Osteoblast (primary cell): ENCODE results near the gene RPP25. TPM values are rescaled to one million over a fixed set of nuclear protein-coding genes. Genes with fewer than 3 reads are reported as not detected.

Experiments
- DNase-seq: peaks from one replicate; pipeline ENCODE4 v3.0.0; 2011; ENCODE audit warnings: low spot score, mixed read lengths; ENCODE audit not compliant: insufficient read length; ENCODE audit errors: missing footprints
- H2AFZ ChIP-seq: 2 replicates; pipeline ENCODE4 v1.6.0; 2011; ENCODE audit warnings: mild to moderate bottlenecking, low read length
- H3K27ac ChIP-seq: 2 replicates; pipeline ENCODE4 v1.5.1; 2011; ENCODE audit warnings: mild to moderate bottlenecking, low read depth, low read length, moderate library complexity
- H3K27me3 ChIP-seq: 2 replicates; pipeline ENCODE4 v1.6.0; 2012; ENCODE audit warnings: mild to moderate bottlenecking, control low read depth, inconsistent platforms, low read length, moderate library complexity; ENCODE audit not compliant: insufficient read depth
- H3K36me3 ChIP-seq: 2 replicates; pipeline ENCODE4 v1.5.1; 2011; ENCODE audit warnings: mild to moderate bottlenecking, low read length, control low read depth, moderate library complexity; ENCODE audit not compliant: insufficient read depth
- H3K4me1 ChIP-seq: 2 replicates; pipeline ENCODE4 v1.5.1; 2011; ENCODE audit warnings: mild to moderate bottlenecking, low read length, control low read depth, moderate library complexity; ENCODE audit not compliant: insufficient read depth
- H3K4me2 ChIP-seq: 2 replicates; pipeline ENCODE4 v1.6.0; 2011; ENCODE audit warnings: mild to moderate bottlenecking, low read length; ENCODE audit not compliant: insufficient read depth
- H3K4me3 ChIP-seq: fragments of 200-600 bp; sonication (generic); 3 replicates; pipeline ENCODE4 v1.5.1; 2012; ENCODE audit warnings: mild to moderate bottlenecking, low read length, inconsistent platforms; ENCODE audit not compliant: insufficient read depth
- H3K79me2 ChIP-seq: 2 replicates; pipeline ENCODE4 v1.6.0; 2012; ENCODE audit warnings: mild to moderate bottlenecking, low read length, control low read depth, inconsistent platforms; ENCODE audit not compliant: insufficient read depth
- H3K9me3 ChIP-seq: 2 replicates; pipeline ENCODE4 v1.5.1; 2011; ENCODE audit warnings: low read depth, low read length, control low read depth
- H4K20me1 ChIP-seq: 2 replicates; pipeline ENCODE4 v1.6.0; 2012; ENCODE audit warnings: mild to moderate bottlenecking, low read length, control low read depth; ENCODE audit not compliant: insufficient read depth
- total RNA-seq: library from RNA; depleted of rRNA; stranded (reverse); fragments of >200 nt; gene quantifications from 2 replicates; pipeline ENCODE4 v1.2.3, GENCODE V29; 2012
- TF ChIP-seq, protein P1 (sequence below): IDR thresholded peaks from 2 replicates; pipeline ENCODE4 v1.5.1; 2011; ENCODE audit warnings: mild to moderate bottlenecking, low read depth, low read length, moderate library complexity; ENCODE audit errors: extremely low read depth

The RPP25 gene
- total RNA-seq, 1 donor: 6.9 TPM

- Histone ChIP-seq H3K27ac (no peak overlapping the region), H3K79me2 (no peaks in the 10 kb centered on the region), H3K27me3 (peaks cover 26% of the 10 kb centered on the region), H3K9me3 (peaks cover 4% of the 10 kb centered on the region), H3K4me3 (no peak overlapping the region), H3K36me3 (no peaks in the 10 kb centered on the region), H2AFZ (no peak overlapping the region), H3K4me2 (no peak overlapping the region), H3K4me1 (no peaks in the 10 kb centered on the region), H4K20me1 (no peaks in the 10 kb centered on the region)
- TF ChIP-seq, protein P1, sequence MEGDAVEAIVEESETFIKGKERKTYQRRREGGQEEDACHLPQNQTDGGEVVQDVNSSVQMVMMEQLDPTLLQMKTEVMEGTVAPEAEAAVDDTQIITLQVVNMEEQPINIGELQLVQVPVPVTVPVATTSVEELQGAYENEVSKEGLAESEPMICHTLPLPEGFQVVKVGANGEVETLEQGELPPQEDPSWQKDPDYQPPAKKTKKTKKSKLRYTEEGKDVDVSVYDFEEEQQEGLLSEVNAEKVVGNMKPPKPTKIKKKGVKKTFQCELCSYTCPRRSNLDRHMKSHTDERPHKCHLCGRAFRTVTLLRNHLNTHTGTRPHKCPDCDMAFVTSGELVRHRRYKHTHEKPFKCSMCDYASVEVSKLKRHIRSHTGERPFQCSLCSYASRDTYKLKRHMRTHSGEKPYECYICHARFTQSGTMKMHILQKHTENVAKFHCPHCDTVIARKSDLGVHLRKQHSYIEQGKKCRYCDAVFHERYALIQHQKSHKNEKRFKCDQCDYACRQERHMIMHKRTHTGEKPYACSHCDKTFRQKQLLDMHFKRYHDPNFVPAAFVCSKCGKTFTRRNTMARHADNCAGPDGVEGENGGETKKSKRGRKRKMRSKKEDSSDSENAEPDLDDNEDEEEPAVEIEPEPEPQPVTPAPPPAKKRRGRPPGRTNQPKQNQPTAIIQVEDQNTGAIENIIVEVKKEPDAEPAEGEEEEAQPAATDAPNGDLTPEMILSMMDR: no peak
- peak; percentile 54 for DNase-seq
Observed at GRCh38 chr15:74994236-74994635, 37.7 kb upstream of the RPP25 start.

GRCh38 chr15:74992619-74993018 is 36.0 kb upstream of the RPP25 start:
- H3K4me2 ChIP-seq: no peak overlapping the region
- TF ChIP-seq, protein P1: no peak
- peaks cover 3% of the 10 kb centered on the region for H3K9me3 ChIP-seq

DNA sequence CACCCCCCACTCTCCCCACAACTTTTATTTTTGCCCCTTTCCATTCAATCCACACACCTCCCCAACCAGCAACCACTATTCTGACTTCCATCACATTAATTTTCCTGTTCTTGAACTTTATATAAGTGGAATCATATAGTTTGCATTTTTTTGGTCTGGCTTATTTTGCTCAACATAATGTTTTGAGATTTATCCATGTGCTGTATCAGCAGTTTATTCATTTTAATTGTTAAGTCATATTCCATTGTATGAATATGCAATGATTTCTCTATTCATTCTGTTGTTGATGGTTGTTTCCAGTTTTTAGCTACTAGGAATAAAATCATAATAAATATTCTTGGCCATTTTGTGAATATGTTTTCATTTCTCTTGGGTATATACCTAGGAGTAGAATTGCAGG is 33.0 kb upstream of the RPP25 start:
- Histone ChIP-seq H4K20me1 (no peaks in the 10 kb centered on the region), H3K27ac (no peak overlapping the region), H2AFZ (no peak overlapping the region), H3K27me3 (peaks cover 17% of the 10 kb centered on the region), H3K4me3 (no peak overlapping the region), H3K4me1 (no peaks in the 10 kb centered on the region), H3K79me2 (no peaks in the 10 kb centered on the region), H3K36me3 (no peaks in the 10 kb centered on the region), H3K4me2 (no peak overlapping the region), H3K9me3 (no peaks in the 10 kb centered on the region)
- TF ChIP-seq, protein P1: no peak
- no peak for DNase-seq

More at GRCh38 chr15:74992619-74993018, 36.0 kb upstream of the RPP25 start:
- no peaks in the 10 kb centered on the region for H4K20me1 ChIP-seq
- no peak overlapping the region for H3K27ac ChIP-seq
- no peaks in the 10 kb centered on the region for H3K4me1 ChIP-seq
- H3K36me3 ChIP-seq: no peaks in the 10 kb centered on the region
- H3K79me2 ChIP-seq: no peaks in the 10 kb centered on the region
- no peak for DNase-seq
- no peak overlapping the region for H2AFZ ChIP-seq
- H3K27me3 ChIP-seq: peaks cover 22% of the 10 kb centered on the region
- H3K4me3 ChIP-seq: no peak overlapping the region

DNA sequence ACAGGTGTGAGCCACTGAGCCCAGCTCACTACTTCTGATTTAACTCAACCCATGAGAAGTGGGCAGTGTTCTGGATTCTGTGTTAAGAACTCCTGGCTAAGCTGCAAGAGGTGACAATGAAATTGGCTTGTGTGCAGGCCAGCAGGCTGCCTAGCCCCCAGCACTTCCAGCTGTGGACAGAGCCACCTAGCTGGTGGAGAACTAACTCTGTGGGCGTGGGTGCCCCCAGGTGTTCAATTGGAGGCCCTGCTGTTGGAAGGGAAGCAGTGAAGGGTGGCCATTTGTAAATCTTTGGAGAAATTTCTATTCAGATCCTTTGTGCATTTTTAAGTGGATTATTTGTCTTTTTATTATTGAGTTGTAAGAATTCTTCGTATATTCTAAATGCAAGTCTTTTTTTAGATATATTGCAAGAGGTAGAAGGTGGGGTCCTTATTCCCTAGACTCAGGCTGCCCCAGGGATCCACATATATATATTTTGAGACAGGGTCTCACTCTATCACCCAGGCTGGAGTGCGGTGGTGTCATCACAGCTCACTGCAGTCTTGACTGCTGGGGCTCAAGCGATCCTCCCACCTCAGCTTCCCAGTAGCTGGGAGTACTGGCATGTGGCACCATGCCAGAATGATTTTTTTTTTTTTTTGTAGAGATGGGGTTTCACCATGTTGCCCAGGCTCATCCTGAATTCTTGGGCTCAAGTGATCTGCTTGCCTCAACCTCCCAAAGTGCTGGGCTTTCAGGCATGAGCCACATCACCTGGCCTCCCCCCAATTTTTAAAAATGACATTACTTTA is 31.6 kb upstream of the RPP25 start:
- H3K9me3 ChIP-seq: no peaks in the 10 kb centered on the region
- H3K4me1 ChIP-seq: no peaks in the 10 kb centered on the region
- H3K27ac ChIP-seq: no peak overlapping the region
- H3K27me3 ChIP-seq: peaks cover 17% of the 10 kb centered on the region
- no peaks in the 10 kb centered on the region for H4K20me1 ChIP-seq
- no peak overlapping the region for H3K4me3 ChIP-seq
- no peaks in the 10 kb centered on the region for H3K36me3 ChIP-seq
- TF ChIP-seq, protein P1: peak; percentile 9
- H2AFZ ChIP-seq: no peak overlapping the region
- no peak for DNase-seq
- H3K4me2 ChIP-seq: no peak overlapping the region
- no peaks in the 10 kb centered on the region for H3K79me2 ChIP-seq
